PC-9 (cell line): ENCODE measurements around the gene LRRC23. TPM values are rescaled to one million over a fixed set of nuclear protein-coding genes. Genes with fewer than 3 reads are reported as not detected.

Experiments
- BruUV-seq: library from RNA; stranded (reverse); fragments of 400-500 nt; replicated peaks from 2 replicates; lab custom pipeline; 2021; lab: Mats Ljungman, UMichigan
- CTCF ChIA-PET: fragments of 300-600 bp; sonication (Branson Sonifier 250); formaldehyde crosslinking; loops from one replicate; lab custom pipeline; 2022; ENCODE audit warnings: antibody characterized with exemption; lab: Charles Lee
- POLR2A ChIA-PET: fragments of 300-600 bp; sonication (Branson Sonifier 250); formaldehyde crosslinking; loops from one replicate; lab custom pipeline; 2022; ENCODE audit warnings: antibody characterized with exemption; ENCODE audit not compliant: unreplicated experiment; lab: Charles Lee
- DNase-seq, 2 experiments: peaks; one replicate each; pipeline versions ENCODE4 v3.0.0 to v3.0.0-alpha.2; 2015 to 2022; ENCODE audit warnings: mixed read lengths in 1 of 2
- H2AFZ ChIP-seq: fragments of 200-600 bp; sonication (generic); 2 replicates; pipeline ENCODE4 v1.8.1; 2017; ENCODE audit warnings: antibody characterized with exemption
- H3F3A ChIP-seq: fragments of 200-600 bp; sonication (generic); 2 replicates; pipeline ENCODE4 v1.8.1; 2017; ENCODE audit warnings: antibody characterized with exemption, mild to moderate bottlenecking, low read depth; ENCODE audit not compliant: insufficient read depth
- H3K27ac ChIP-seq: fragments of 200-600 bp; sonication (generic); 2 replicates; pipeline ENCODE4 v1.6.1; 2016; ENCODE audit warnings: mixed run types
- H3K27me3 ChIP-seq: fragments of 200-600 bp; sonication (generic); 2 replicates; pipeline ENCODE4 v1.6.1; 2016; ENCODE audit warnings: low read depth, mixed run types; ENCODE audit not compliant: insufficient read depth
- H3K36me3 ChIP-seq: fragments of 200-600 bp; sonication (generic); 2 replicates; pipeline ENCODE4 v1.6.1; 2016; ENCODE audit warnings: low read depth, mixed run types
- H3K4me1 ChIP-seq: fragments of 200-600 bp; sonication (generic); replicated peaks from 2 replicates; pipeline ENCODE4 v1.6.1; 2016; ENCODE audit warnings: mixed run types; ENCODE audit not compliant: insufficient read depth
- H3K4me2 ChIP-seq: fragments of 200-600 bp; sonication (generic); 2 replicates; pipeline ENCODE4 v1.6.1; 2017; ENCODE audit warnings: mixed run types
- H3K4me3 ChIP-seq: fragments of 200-600 bp; sonication (generic); 2 replicates; pipeline ENCODE4 v1.6.1; 2016; ENCODE audit warnings: mixed run types
- H3K79me2 ChIP-seq: fragments of 200-600 bp; sonication (generic); 2 replicates; pipeline ENCODE4 v1.6.1; 2017; ENCODE audit warnings: low read depth, mixed run types
- H3K9me2 ChIP-seq: fragments of 200-600 bp; sonication (generic); 2 replicates; pipeline ENCODE4 v1.8.1; 2017; ENCODE audit warnings: mild to moderate bottlenecking; ENCODE audit not compliant: insufficient read depth
- H3K9me3 ChIP-seq: fragments of 200-600 bp; sonication (generic); 2 replicates; pipeline ENCODE4 v1.8.1; 2016; ENCODE audit warnings: low read depth; ENCODE audit not compliant: insufficient read depth
- H4K20me1 ChIP-seq: fragments of 200-600 bp; sonication (generic); 2 replicates; pipeline ENCODE4 v1.8.1; 2017; ENCODE audit not compliant: insufficient read depth
- EZH2 ChIP-seq: fragments of 200-600 bp; sonication (generic); IDR thresholded peaks from 2 replicates; pipeline ENCODE4 v1.8.0; 2017; ENCODE audit warnings: antibody characterized with exemption, low read depth
- intact Hi-C: fragments of 100-400 bp; cut with micrococcal nuclease; formaldehyde crosslinking; loops from one replicate; pipeline ENCODE4 v1.10.0; 2022; ENCODE audit not compliant: unreplicated experiment
- total RNA-seq: library from RNA; stranded (reverse); gene quantifications from 2 replicates; pipeline ENCODE4 v1.2.3, GENCODE V29; 2021
- TF ChIP-seq, protein P1 (sequence below): fragments of 200-600 bp; sonication (generic); conservative IDR thresholded peaks from 2 replicates; pipeline ENCODE4 v1.6.1; 2017; ENCODE audit warnings: mixed run types, antibody characterized with exemption, mild to moderate bottlenecking, moderate library complexity

LRRC23 gene
- total RNA-seq, 1 experiment from 2014 or later = 29.3 TPM

DNA sequence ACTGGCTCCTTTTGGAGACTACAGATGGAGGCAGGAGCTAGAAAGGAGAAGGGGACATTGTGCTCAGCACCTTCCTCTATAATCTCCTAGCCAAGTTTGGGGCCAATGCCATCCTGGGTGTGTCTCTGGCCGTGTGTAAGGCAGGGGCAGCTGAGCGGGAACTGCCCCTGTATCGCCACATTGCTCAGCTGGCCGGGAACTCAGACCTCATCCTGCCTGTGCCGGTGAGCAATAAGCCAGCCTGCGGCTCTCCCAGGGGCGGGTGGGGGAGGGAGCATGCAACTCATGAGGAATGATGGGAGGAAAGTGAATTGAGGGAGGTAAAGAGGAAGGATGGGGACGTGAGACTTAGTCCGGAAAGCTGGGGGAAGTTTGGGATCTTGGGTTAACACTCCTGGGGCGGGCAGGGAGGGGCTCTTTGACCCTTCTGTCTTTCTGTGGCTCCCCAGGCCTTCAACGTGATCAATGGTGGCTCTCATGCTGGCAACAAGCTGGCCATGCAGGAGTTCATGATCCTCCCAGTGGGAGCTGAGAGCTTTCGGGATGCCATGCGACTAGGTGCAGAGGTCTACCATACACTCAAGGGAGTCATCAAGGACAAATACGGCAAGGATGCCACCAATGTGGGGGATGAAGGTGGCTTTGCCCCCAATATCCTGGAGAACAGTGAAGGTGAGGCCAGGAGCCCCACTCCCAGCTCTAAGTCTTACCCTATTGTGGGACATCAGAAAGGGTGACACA lies 13.0 kb downstream of the LRRC23 start:
- Histone ChIP-seq H3K9me2 (no peaks in the 10 kb centered on the region), H4K20me1 (no peaks in the 10 kb centered on the region), H2AFZ (no peak overlapping the region), H3F3A (no peaks in the 10 kb centered on the region), H3K36me3 (no peaks in the 10 kb centered on the region), H3K79me2 (no peaks in the 10 kb centered on the region), H3K27me3 (peaks cover 11% of the 10 kb centered on the region), H3K27ac (no peak overlapping the region), H3K4me1 (peaks cover 5% of the 10 kb centered on the region; the same call in 1 of the 2 replicates), H3K9me3 (no peaks in the 10 kb centered on the region), H3K4me2 (no peak overlapping the region), H3K4me3 (no peak overlapping the region)
- POLR2A ChIA-PET = interaction anchor here (0.7 kb wide), 1 partner anchor 26 kb away, joined by 14 read pairs; the partner anchor contains the start of gene RNU7-1
- CTCF ChIA-PET = interaction anchor here (0.7 kb wide), 2 partner anchors 15 to 29 kb away, joined by 3 to 4 read pairs; no protein-coding TSS in a partner anchor
- DNase-seq = no peak
- no TSS peak for BruUV-seq
- no peak for TF ChIP-seq EZH2
- intact Hi-C loops = no loop called here

DNA sequence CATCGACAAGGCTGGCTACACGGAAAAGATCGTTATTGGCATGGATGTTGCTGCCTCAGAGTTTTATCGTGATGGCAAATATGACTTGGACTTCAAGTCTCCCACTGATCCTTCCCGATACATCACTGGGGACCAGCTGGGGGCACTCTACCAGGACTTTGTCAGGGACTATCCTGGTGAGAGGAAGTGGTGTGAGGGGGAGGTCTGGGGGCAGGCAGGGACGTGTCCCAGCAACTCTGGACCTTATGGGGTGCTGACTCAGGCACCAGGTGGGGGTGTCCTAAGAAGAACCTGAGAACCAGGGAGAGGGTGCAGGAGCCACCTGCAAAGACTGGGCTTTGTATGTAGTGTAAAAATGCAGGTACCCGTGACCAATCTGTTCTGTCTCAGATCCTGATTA lies 15.0 kb downstream of the LRRC23 start:
- Histone ChIP-seq H3K9me2 (no peaks in the 10 kb centered on the region), H3K79me2 (no peaks in the 10 kb centered on the region), H3K36me3 (no peaks in the 10 kb centered on the region), H3K27ac (no peak overlapping the region), H3K27me3 (peaks cover 4% of the 10 kb centered on the region; the same call in 1 of the 2 replicates), H3K4me3 (no peak overlapping the region), H3K4me2 (no peak overlapping the region), H3K9me3 (no peaks in the 10 kb centered on the region), H4K20me1 (no peaks in the 10 kb centered on the region), H3K4me1 (peaks cover 12% of the 10 kb centered on the region), H3F3A (peaks cover 2% of the 10 kb centered on the region; the same call in 1 of the 2 replicates), H2AFZ (no peak overlapping the region)
- ChIA-PET CTCF (no interaction called here), POLR2A (interaction anchor here (0.8 kb wide), 1 partner anchor 14 kb away, joined by 14 read pairs; no protein-coding TSS in a partner anchor)
- BruUV-seq = no TSS peak
- no peak for DNase-seq
- intact Hi-C loops = no loop called here
- TF ChIP-seq, protein P1, sequence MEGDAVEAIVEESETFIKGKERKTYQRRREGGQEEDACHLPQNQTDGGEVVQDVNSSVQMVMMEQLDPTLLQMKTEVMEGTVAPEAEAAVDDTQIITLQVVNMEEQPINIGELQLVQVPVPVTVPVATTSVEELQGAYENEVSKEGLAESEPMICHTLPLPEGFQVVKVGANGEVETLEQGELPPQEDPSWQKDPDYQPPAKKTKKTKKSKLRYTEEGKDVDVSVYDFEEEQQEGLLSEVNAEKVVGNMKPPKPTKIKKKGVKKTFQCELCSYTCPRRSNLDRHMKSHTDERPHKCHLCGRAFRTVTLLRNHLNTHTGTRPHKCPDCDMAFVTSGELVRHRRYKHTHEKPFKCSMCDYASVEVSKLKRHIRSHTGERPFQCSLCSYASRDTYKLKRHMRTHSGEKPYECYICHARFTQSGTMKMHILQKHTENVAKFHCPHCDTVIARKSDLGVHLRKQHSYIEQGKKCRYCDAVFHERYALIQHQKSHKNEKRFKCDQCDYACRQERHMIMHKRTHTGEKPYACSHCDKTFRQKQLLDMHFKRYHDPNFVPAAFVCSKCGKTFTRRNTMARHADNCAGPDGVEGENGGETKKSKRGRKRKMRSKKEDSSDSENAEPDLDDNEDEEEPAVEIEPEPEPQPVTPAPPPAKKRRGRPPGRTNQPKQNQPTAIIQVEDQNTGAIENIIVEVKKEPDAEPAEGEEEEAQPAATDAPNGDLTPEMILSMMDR = no peak
- no peak for TF ChIP-seq EZH2

DNA sequence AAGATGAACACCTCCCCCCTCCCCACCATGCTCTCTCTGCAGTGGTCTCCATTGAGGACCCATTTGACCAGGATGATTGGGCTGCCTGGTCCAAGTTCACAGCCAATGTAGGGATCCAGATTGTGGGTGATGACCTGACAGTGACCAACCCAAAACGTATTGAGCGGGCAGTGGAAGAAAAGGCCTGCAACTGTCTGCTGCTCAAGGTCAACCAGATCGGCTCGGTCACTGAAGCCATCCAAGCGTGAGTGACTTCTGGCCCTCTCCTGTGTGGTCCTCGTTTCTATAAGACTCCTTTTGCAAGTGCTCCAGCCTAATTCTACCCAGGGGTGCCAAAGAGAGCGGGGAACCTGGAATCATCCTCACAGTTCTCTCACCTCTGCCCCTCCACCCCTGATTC lies 16.9 kb downstream of the LRRC23 start:
- H3K4me1 ChIP-seq = peaks cover 26% of the 10 kb centered on the region

More for the DNA sequence above, 16.9 kb downstream of the LRRC23 start:
- 0 out of 2 replicates have a peak, but pooled peaks cover 3% of the 10 kb centered on the region for H3K79me2 ChIP-seq
- no peak overlapping the region for H3K4me2 ChIP-seq
- no TSS peak for BruUV-seq
- CTCF ChIA-PET = no interaction called here
- no peaks in the 10 kb centered on the region for H3K9me3 ChIP-seq
- H3K27ac ChIP-seq = no peak overlapping the region
- H3F3A ChIP-seq = peaks cover 20% of the 10 kb centered on the region
- POLR2A ChIA-PET = interaction anchor here (0.7 to 1.0 kb wide), 2 partner anchors 31 to 69 kb away, joined by 6 read pairs; partner anchors contain the start of gene USP5
- H3K9me2 ChIP-seq = no peaks in the 10 kb centered on the region
- TF ChIP-seq, protein P1 = no peak
- TF ChIP-seq EZH2 = no peak
- H3K27me3 ChIP-seq = no peaks in the 10 kb centered on the region
- H3K4me3 ChIP-seq = no peak overlapping the region
- no peaks in the 10 kb centered on the region for H3K36me3 ChIP-seq
- no peak for DNase-seq
- intact Hi-C loops = no loop called here
- H2AFZ ChIP-seq = no peak overlapping the region
- no peaks in the 10 kb centered on the region for H4K20me1 ChIP-seq
